ENCODE results near the gene LAMA1. TPM values are rescaled to one million over a fixed set of nuclear protein-coding genes. Genes with fewer than 3 reads are reported as not detected.
A peak's percentile ranks its signal among the peaks of the same experiment; 100 is the strongest.

The LAMA1 gene
- total RNA-seq, 1 donor, result 20.7 TPM

DNA sequence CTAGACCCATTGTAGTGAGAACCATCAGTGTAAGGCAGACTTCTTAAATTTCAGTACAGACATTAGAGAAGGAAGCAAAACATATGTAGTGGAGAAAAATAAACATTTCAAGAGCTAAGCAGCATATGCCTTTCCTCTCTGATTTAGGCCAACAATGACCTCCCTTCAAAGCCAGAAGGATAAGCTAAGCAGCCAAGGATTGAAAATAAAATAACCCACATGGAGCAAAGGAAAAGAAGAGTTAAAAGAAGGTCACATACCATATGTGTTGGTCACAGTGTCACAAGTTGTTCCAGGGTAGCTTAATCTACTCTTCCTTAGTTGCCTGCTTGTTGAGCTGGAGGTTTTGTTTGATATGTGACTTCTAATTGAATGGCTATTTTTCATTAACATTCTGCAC lies 15.6 kb upstream of the LAMA1 start:
- TF ChIP-seq, protein P1, sequence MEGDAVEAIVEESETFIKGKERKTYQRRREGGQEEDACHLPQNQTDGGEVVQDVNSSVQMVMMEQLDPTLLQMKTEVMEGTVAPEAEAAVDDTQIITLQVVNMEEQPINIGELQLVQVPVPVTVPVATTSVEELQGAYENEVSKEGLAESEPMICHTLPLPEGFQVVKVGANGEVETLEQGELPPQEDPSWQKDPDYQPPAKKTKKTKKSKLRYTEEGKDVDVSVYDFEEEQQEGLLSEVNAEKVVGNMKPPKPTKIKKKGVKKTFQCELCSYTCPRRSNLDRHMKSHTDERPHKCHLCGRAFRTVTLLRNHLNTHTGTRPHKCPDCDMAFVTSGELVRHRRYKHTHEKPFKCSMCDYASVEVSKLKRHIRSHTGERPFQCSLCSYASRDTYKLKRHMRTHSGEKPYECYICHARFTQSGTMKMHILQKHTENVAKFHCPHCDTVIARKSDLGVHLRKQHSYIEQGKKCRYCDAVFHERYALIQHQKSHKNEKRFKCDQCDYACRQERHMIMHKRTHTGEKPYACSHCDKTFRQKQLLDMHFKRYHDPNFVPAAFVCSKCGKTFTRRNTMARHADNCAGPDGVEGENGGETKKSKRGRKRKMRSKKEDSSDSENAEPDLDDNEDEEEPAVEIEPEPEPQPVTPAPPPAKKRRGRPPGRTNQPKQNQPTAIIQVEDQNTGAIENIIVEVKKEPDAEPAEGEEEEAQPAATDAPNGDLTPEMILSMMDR (IDR thresholded peaks at IDR 0.05; ENCODE audit: insufficient read depth, low read depth, low read length), result no peak
- DNase-seq (ENCODE audit: low read depth), result peak; percentile 72
- H3K4me3 ChIP-seq (ENCODE audit: low read depth, low read length), result no peak overlapping the region

DNA sequence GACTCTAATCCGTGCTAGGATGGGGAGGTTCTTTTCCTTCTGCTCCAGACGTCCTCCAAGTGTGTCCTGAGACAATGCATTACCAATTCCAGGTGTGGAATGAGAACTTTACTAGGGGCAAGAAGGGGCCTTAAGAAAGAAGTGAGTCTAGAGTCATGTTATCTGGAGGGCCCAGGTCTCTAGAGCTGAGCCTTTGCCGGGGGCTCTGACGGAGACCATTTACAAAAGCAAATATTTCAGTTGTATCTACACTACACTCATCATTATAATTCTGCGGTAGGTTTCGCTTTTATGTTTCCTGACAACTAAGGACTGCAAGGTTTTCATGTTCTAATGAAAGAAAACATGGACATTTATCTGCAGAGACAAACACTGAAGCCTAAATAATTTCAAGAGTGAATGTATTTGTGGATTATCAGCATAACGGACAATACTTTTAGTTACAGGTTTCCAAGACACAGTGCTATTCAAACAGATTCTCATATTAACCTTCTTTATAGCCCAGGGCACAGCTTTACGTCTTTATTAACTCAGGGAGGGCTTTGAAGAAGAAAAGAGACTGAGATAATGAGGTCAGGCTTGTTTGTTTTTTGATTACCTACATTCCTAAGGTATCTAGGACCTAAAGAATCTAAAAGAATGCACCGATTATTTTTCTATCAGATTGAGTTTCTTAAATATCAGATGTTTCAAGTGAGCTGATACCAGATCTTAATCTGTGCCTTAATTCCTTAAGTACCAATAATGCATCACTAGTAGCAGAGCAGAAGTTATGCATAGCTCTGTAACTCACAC lies 15.0 kb upstream of the LAMA1 start:
- DNase-seq (ENCODE audit: low read depth), result no peak
- no peak overlapping the region for H3K4me3 ChIP-seq (ENCODE audit: low read depth, low read length)
- TF ChIP-seq, protein P1 (IDR thresholded peaks at IDR 0.05; ENCODE audit: insufficient read depth, low read depth, low read length), result no peak

DNA sequence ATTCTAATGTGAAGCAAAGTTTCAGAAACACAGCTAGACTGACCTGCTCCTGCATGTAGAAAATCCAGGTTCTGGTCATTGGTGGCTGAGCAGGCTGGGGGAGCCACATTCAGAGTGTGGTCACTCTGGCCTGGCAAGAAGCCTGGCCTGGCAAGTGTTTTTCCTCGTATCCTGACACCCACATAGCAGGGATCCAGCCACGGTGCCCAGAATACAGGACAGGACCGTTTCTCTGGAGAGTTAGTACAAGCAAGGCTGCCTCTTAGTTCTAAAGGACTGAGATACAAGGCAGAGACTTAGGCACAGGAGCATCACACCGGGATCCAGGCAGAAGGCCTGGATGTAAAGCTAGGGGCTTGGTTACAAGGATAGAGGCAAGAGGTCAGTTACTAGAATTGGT lies 4.8 kb upstream of the LAMA1 start:
- H3K4me3 ChIP-seq (ENCODE audit: low read depth, low read length), result no peak overlapping the region
- no peak for DNase-seq (ENCODE audit: low read depth)
- TF ChIP-seq, protein P1 (IDR thresholded peaks at IDR 0.05; ENCODE audit: insufficient read depth, low read depth, low read length), result no peak

DNA sequence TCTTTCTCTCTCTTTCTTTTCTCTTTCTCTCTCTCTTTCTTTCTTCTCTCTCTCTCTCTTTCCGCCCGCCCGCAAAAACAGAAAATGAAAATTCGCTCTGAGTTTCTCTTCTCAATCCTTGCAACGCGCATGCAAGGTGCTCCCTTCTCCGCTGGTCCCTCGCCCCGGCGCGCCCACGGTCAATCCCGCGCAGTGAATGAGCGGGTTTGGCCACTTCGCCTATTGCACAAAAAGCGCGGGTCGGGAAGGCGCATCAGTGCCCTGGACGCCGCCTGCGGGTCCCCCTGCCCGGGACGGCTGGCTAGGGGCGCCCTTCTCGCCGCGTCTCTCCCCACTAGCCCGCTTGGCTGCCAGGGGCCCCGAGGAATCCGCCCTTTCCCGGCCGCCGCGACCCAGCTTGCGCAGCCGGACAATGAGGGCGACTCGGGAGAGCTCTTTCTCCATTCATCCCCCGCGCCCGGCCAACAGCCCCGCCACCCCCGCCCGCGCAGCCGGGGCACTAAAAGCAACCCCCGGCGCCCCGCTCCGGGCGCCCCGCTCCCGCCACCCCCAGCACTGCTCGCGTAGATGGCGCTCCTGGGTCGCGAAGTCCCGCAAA lies 706 bp downstream of the LAMA1 start:
- TF ChIP-seq, protein P1 (IDR thresholded peaks at IDR 0.05; ENCODE audit: insufficient read depth, low read depth, low read length), result no peak
- H3K4me3 ChIP-seq (ENCODE audit: low read depth, low read length), result peak overlapping the region; percentile 57
- DNase-seq (ENCODE audit: low read depth), result no peak

DNA sequence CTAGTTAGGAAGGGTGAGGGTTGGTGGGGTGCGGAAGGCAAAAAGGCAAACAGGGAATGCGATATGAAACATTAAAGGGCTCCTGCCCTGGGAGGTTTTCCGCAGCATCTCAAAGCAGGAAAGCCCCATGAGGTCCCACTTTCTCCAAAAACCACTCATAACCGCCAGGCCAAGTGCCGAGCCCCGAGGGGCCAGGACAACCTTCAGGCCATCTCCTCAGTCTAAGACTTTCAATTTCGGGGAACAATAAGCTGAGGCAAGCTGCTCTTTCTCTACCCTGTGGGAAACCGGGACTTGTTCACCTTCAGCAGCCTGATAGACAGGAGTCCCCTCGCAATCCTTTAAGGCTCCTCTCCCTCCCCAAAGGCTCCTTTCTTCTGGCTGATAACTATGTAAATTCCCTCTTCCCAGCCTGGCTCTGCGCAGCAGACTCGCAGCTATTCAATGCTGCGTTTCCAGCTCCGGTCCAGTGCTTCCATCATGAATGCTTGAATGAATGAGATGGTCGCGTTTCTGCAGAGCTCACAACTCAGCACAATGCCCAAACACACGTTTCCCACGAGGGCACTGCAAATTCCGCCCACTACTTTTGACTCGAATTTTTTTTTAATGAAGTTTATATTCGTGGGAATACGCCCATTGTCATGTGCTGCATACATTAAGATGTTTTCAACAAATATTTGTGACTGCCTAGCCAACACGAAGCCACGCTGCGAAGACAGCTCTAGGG lies 1.4 kb downstream of the LAMA1 start:
- H3K4me3 ChIP-seq (ENCODE audit: low read depth, low read length), result peak overlapping the region; percentile 57
- TF ChIP-seq, protein P1 (IDR thresholded peaks at IDR 0.05; ENCODE audit: insufficient read depth, low read depth, low read length), result no peak
- DNase-seq (ENCODE audit: low read depth), result peak; percentile 27

DNA sequence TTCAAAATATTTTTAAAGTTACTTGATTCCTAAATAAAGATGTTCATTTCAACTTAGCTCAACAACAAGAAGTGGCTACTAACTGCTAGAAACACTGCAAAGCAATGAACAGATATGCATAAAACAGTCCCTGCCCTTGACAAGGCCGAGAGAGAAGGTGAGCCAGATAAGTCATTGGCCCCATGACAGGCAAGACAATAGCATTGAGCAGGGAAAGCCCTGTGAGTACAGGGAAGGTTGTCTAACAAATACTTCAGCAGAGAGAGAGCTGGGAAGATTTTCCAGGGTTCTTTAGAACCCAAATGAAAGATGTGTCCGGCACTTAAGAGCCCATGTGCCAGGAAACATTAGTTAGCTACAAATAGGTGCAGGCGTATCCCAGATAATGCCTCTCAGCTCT lies 4.7 kb downstream of the LAMA1 start:
- no peak for DNase-seq (ENCODE audit: low read depth)
- H3K4me3 ChIP-seq (ENCODE audit: low read depth, low read length), result no peak overlapping the region
- TF ChIP-seq, protein P1 (IDR thresholded peaks at IDR 0.05; ENCODE audit: insufficient read depth, low read depth, low read length), result no peak

Data from fibroblast of villous mesenchyme (primary cell).